Ramos (cell line): ENCODE data around the gene CUEDC1.

Experiments used
- in situ Hi-C: fragments of 300-500 bp; cut with MboI; formaldehyde crosslinking; loops from one replicate; pipeline ENCODE4 v1.14.3; 2022; ENCODE audit warnings: low sequenced_read_pairs; ENCODE audit not compliant: unreplicated experiment

CUEDC1 gene

DNA sequence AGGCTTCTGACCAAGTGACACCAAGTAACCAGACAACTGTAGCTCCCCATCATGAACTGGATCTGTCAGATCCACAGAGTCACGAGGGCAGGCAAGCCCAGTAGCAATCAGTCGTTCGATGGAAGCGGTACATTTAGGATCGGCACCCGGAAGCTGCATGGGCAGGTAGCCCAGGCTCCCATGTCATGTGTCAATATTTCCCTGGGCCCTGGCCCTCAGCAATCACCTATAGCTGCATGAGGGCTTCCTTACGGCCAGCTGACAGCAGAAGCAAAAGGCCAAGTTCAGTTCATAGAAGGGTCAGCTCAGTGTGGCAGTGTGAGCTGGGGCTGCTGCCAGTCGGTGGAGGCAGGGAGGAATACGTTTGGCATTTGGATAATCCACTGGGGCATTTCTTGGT is 137.1 kb downstream of the CUEDC1 start:
- in situ Hi-C loops, result no loop called here

DNA sequence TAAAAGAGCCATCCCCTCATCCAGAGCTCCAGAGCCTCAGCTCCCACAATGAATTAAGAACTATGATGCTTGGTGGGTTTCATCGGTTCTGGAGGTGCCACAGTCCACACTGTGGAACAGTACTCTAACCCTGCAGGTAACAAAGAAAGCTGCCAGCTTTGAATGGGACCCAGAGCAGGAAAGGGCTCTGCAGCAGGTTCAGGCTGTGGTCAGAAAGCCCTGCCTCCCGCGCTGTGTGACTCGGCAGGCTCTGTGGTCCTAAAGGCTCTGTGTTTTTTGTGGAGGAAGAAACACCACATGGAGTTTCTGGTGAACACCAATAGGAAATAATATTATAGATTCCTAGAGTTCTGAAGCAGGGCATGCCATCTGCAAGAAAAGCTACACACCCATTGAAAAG is 137.9 kb downstream of the CUEDC1 start:
- in situ Hi-C loops, result no loop called here

DNA sequence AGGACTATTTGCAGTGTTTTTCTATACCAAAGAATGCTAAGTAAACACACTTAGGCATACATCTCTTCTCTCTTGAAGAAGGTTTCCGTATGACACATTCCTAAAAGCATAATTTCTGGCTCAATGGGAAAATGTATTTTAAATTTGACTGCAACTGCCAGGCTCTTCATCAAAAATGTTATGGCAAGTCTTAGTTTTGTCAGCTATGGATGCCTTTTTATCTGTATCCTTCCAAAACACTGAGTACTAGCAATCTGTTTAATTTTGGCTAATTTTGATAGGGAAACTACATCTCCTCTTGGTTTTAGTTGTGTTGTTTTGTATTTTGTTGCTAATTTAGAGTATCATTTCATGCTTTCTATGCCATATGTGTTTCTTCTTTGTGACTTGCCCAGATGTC is 140.8 kb downstream of the CUEDC1 start:
- in situ Hi-C loops, result no loop called here

DNA sequence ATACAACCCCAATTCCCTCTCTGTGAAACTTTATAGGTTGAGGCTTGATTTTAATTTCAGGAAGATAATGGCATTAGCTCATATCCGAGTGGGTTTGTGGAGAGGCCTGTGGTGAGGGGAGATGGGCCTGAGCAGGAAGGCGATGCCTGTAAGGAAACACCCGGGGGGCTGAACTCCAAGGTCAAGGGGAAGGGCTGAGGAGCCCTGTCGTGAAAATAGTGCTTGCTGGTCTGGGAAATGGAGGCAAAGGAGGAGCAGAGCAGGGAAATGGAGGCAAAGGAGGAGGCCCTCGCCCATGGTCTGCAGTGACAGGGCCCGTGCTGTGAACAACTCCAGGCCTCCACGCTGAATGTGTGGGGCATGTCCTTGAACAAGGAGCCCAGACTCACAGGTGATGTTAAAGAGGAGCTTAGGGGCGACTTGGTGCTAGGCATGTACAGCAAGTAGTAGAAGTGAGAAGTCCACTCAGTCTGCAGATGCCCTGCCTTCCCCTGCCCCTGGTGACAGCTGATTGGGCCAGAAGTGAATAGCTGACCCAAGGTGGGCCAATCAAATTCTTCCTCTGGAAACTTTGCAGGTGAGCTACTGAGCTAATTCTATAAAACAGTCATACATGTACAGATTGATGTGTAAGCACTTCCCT is 143.5 kb downstream of the CUEDC1 start:
- in situ Hi-C loops, result no loop called here
